ENCODE data around the gene ESF1. TPM values are rescaled to one million over a fixed set of nuclear protein-coding genes. Genes with fewer than 3 reads are reported as not detected.

Gene ESF1
- total RNA-seq, 1 experiment from 2014 or later = 5.9 TPM

DNA sequence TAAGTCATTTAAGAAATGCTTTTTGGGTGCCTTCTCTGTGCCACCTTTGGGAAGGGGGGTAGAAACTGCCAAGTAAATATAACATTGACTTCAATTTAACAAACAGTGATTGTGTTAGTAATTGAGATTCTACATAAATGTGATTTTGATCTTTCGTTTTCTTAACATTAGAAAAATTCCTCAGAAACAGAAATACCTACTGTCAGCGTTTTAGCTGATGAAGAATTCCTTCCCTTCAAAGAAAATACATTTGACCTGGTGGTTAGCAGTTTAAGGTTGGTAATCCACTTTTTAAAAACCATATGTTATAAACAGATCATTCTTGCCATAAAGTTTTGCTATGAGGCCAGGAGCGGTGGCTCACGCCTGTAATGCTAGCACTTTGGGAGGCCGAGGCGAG, 9.9 kb upstream of the ESF1 start:
- H3K9me3 ChIP-seq = no peaks in the 10 kb centered on the region
- H3K36me3 ChIP-seq = peaks cover 89% of the 10 kb centered on the region
- H3K4me3 ChIP-seq = no peak overlapping the region
- no peaks in the 10 kb centered on the region for H3K27me3 ChIP-seq
- DNase-seq = no peak

GRCh38 chr20:13793001-13793400, 8.3 kb upstream of the ESF1 start:
- Histone ChIP-seq H3K9me3 (no peaks in the 10 kb centered on the region), H3K4me3 (no peak overlapping the region), H3K27me3 (no peaks in the 10 kb centered on the region), H3K36me3 (peaks cover 95% of the 10 kb centered on the region)
- no peak for DNase-seq

- no peaks in the 10 kb centered on the region for H3K9me3 ChIP-seq
- H3K27me3 ChIP-seq = no peaks in the 10 kb centered on the region
- H3K4me3 ChIP-seq = no peak overlapping the region
- H3K36me3 ChIP-seq = peaks cover 93% of the 10 kb centered on the region
- no peak for DNase-seq
Observed at GRCh38 chr20:13791540-13792459, 7.1 kb upstream of the ESF1 start.

DNA sequence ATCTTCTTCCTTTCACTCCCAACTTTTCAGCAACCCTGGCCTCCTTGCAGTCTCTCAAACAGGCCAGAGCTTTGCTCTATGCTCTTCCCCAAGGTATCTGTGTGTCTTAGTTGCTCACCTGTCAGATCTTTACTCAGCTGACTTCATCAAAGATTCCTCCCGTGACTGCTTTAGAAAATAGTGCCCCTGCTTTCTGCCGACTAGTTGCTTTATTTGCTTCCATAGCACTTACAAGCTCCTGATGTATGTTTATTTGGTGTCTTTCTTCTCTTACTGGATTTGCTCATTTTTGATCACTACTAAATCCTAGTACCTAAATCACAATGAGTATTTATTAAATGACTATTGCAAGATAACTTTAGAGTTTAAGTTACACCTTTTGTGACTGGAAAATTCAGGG, 6.0 kb upstream of the ESF1 start:
- Histone ChIP-seq H3K9me3 (no peaks in the 10 kb centered on the region), H3K27me3 (no peaks in the 10 kb centered on the region), H3K4me3 (no peak overlapping the region), H3K36me3 (peaks cover 87% of the 10 kb centered on the region)
- no peak for DNase-seq

GRCh38 chr20:13788167-13788834, 3.6 kb upstream of the ESF1 start:
- H3K4me3 ChIP-seq = no peak overlapping the region
- no peaks in the 10 kb centered on the region for H3K27me3 ChIP-seq
- H3K36me3 ChIP-seq = peaks cover 68% of the 10 kb centered on the region
- peak; percentile 57 for DNase-seq
- no peaks in the 10 kb centered on the region for H3K9me3 ChIP-seq

GRCh38 chr20:13786143-13786828, 1.6 kb upstream of the ESF1 start:
- H3K36me3 ChIP-seq = peaks cover 67% of the 10 kb centered on the region
- no peaks in the 10 kb centered on the region for H3K9me3 ChIP-seq
- no peak for DNase-seq
- H3K27me3 ChIP-seq = no peaks in the 10 kb centered on the region
- peak overlapping the region; percentile 90 for H3K4me3 ChIP-seq

GRCh38 chr20:13784271-13784892, 337 bp downstream of the ESF1 start:
- H3K4me3 ChIP-seq = peak overlapping the region; percentile 90
- DNase-seq = no peak
- H3K27me3 ChIP-seq = no peaks in the 10 kb centered on the region
- no peaks in the 10 kb centered on the region for H3K9me3 ChIP-seq
- H3K36me3 ChIP-seq = peaks cover 65% of the 10 kb centered on the region

DNA sequence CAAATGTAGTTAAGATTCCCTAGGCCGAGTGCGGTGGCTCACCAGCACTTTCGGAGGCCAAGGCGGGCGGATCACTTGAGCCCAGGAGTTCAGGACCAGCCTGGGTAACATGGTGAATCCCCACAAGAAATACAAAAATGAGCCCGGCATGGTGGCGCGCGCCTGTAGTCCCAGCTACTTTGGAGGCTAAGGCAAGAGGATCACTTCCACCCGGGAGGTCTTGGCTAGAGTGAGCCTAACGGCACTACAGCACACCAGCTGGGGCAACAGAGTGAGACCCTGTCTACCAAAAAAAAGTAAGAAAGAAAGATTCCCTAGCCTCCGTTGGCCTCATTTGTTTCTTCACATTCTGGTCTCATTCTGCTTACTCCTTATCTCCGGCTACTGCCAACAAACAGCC, 1.2 kb downstream of the ESF1 start:
- no peak for DNase-seq
- Histone ChIP-seq H3K4me3 (peak overlapping the region; percentile 90), H3K27me3 (no peaks in the 10 kb centered on the region), H3K36me3 (peaks cover 63% of the 10 kb centered on the region), H3K9me3 (no peaks in the 10 kb centered on the region)

- no peaks in the 10 kb centered on the region for H3K27me3 ChIP-seq
Observed at GRCh38 chr20:13778827-13779226, 5.9 kb downstream of the ESF1 start.

DNA sequence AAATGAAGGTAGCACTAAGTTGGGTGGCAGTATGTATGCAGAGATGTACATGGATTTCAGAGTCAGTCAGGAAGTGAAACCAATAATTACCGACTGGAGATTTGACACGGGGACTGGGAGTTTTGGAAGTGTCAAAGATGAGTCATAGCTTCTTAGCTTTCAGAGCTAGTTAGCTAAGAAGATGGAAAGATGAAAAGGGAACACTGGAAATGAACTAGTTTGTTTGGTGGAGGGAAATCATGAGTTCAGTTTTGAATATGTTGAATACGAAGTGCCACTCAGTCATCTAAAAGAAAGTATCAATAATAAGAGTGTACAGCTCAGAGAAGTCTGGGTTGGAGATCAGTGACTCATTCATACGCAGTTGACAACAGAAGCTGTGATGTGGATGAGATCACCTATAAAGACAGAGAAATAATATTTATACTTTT, 7.5 kb downstream of the ESF1 start:
- no peaks in the 10 kb centered on the region for H3K9me3 ChIP-seq
- H3K27me3 ChIP-seq = no peaks in the 10 kb centered on the region
- DNase-seq = peak; percentile 21
- 0 out of 2 replicates have a peak overlapping the region, but pooled peaks have one; percentile 2 for H3K4me3 ChIP-seq
- H3K36me3 ChIP-seq = peaks cover 84% of the 10 kb centered on the region

More at GRCh38 chr20:13778827-13779226, 5.9 kb downstream of the ESF1 start:
- peaks cover 80% of the 10 kb centered on the region for H3K36me3 ChIP-seq
- DNase-seq = no peak
- no peak overlapping the region for H3K4me3 ChIP-seq
- H3K9me3 ChIP-seq = no peaks in the 10 kb centered on the region

DNA sequence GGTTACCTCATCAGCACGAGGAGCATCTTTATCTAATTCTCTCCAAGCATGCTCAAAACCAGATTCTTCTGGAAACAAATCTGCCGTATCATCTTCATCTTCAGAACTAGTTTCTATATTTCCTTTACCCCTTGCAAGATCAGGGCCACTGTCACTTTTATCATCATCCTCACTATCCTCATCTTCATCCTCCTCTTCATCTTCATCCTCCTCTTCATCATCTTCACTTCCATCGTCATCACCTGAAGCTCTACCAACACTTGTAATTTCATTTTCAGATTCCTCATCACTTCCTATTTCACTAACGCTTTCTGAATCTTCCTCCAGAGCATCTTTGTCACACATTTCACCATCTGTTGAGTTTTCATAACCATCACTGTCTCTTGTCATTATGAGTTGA, 8.9 kb downstream of the ESF1 start:
- no peaks in the 10 kb centered on the region for H3K27me3 ChIP-seq
- DNase-seq = no peak
- no peaks in the 10 kb centered on the region for H3K9me3 ChIP-seq
- no peak overlapping the region for H3K4me3 ChIP-seq
- H3K36me3 ChIP-seq = peaks cover 83% of the 10 kb centered on the region

DNA sequence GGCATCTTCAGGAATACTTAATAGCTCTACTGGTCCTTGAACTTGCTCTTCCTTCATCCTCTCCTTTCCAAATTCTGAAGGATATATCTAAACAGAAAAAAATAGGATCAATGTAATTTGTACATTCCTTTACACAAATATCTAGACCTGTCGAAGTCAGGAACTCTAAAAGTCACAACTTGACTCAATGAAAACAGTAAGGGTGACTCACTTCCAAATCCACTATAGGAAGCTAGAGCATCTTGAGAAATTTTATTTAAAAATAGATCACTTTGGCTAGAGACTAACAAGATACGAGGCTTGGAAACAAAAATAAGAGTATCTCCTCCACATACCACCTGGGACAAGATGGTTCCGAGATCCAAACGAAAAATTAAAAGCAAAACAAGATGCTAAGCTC, 12.2 kb downstream of the ESF1 start:
- H3K9me3 ChIP-seq = peaks cover 2% of the 10 kb centered on the region; the same call in 1 of the 2 replicates
- no peaks in the 10 kb centered on the region for H3K27me3 ChIP-seq
- peaks cover 86% of the 10 kb centered on the region for H3K36me3 ChIP-seq
- DNase-seq = no peak
- H3K4me3 ChIP-seq = no peak overlapping the region

DNA sequence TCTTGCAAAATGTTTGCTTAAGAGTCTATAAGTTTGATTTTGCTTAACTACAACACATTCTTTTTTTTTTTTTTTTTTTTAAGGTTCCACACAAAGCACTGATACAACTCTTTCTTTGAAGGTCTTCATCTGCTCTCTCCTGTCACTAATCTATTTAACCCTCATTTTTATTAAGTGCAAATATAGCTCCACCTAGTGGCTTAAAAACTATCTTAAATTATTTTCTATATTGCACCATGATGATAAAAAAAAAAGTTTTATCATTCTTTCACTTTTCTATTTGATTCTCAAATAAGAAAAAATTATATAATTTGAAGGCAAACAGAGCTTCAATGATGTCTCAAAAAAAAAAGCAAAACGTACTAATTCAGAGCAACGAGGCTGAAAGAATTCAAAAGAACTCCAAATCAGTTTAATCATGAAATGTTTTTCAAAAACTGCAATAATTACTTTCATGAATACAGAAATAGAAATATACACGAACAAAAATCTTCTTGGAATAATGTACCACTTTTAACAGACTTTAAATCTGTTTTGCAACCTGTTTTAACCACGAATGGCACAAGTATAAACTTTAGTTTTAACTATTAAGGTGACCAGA, 12.8 kb downstream of the ESF1 start:
- no peaks in the 10 kb centered on the region for H3K27me3 ChIP-seq
- peaks cover 4% of the 10 kb centered on the region for H3K9me3 ChIP-seq
- H3K4me3 ChIP-seq = no peak overlapping the region
- peaks cover 88% of the 10 kb centered on the region for H3K36me3 ChIP-seq
- DNase-seq = no peak

DNA sequence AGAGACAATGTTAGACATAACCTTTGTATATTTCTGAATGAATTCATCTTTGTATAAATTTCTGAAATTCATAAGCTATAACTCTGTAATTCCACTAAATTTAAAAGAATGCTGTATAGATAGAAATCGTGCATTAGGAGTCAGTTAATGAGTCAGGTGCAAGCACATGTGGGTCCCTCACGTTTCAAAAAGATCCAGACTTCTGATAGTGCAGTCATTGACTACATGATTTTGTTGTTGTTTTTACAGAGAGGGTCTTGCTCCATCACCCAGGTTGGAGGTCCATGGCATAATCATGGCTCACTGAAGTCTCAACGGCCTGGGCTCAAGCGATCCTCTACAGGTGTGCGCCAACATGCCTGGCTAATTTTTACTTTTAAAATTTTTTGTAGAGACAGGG, 14.6 kb downstream of the ESF1 start:
- Histone ChIP-seq H3K36me3 (peaks cover 88% of the 10 kb centered on the region), H3K4me3 (no peak overlapping the region), H3K27me3 (no peaks in the 10 kb centered on the region), H3K9me3 (peaks cover 18% of the 10 kb centered on the region)
- DNase-seq = no peak

GRCh38 chr20:13765868-13766416, 18.8 kb downstream of the ESF1 start:
- H3K9me3 ChIP-seq = peaks cover 18% of the 10 kb centered on the region
- no peaks in the 10 kb centered on the region for H3K27me3 ChIP-seq
- DNase-seq = no peak
- H3K36me3 ChIP-seq = peaks cover 78% of the 10 kb centered on the region
- no peak overlapping the region for H3K4me3 ChIP-seq

GRCh38 chr20:13765299-13765698, 19.4 kb downstream of the ESF1 start:
- peaks cover 72% of the 10 kb centered on the region for H3K36me3 ChIP-seq
- peaks cover 18% of the 10 kb centered on the region for H3K9me3 ChIP-seq
- no peak overlapping the region for H3K4me3 ChIP-seq
- DNase-seq = no peak
- no peaks in the 10 kb centered on the region for H3K27me3 ChIP-seq

Data from MG63 (cell line).